Upper lobe of left lung (tissue), 6 donors: ENCODE measurements around the gene CSF1R. TPM values are rescaled to one million over a fixed set of nuclear protein-coding genes. Genes with fewer than 3 reads are reported as not detected.

ENCODE experiments used
- ATAC-seq, 2 donors: fragments of 200-7000 bp; cut with Tn5 transposase; one replicate each; pipeline ENCODE4 v1.9.1; 2022; ENCODE audit warnings: mild to moderate bottlenecking in 2 of 2, moderate library complexity in 2 of 2; ENCODE audit not compliant: low FRiP score in 2 of 2
- DNase-seq, 2 donors: peaks; one replicate each; pipeline ENCODE4 v3.0.0-alpha.2; 2019 to 2020
- H3K27ac ChIP-seq, 4 donors: fragments of 200-600 bp; sonication (generic); one replicate each; pipeline ENCODE4 v1.5.1; 2016 to 2019
- H3K27me3 ChIP-seq, 4 donors: fragments of 200-600 bp; sonication (generic); one replicate each; pipeline ENCODE4 v1.5.1; 2017 to 2019
- H3K36me3 ChIP-seq, 4 donors: fragments of 200-600 bp; sonication (generic); one replicate each; pipeline ENCODE4 v1.5.1; 2016 to 2019
- H3K4me1 ChIP-seq, 4 donors: fragments of 200-600 bp; sonication (generic); one replicate each; pipeline ENCODE4 v1.5.1; 2018 to 2019
- H3K4me3 ChIP-seq, 4 donors: fragments of 200-600 bp; sonication (generic); one replicate each; pipeline ENCODE4 v1.5.1; 2017 to 2019; ENCODE audit warnings: mild to moderate bottlenecking in 2 of 4, moderate library complexity in 1 of 4
- H3K9me3 ChIP-seq, 4 donors: fragments of 200-600 bp; sonication (generic); one replicate each; pipeline ENCODE4 v1.5.1; 2018 to 2019
- EP300 ChIP-seq, 4 donors: sonication (generic); formaldehyde crosslinking; IDR thresholded peaks; one replicate each; pipeline ENCODE4 v1.5.1; 2017; ENCODE audit warnings: antibody characterized with exemption in 4 of 4, control low read depth in 2 of 4
- POLR2A ChIP-seq, 4 donors: fragments of 450-650 bp; IDR thresholded peaks; one replicate each; pipeline ENCODE4 v1.5.1; 2016 to 2017; ENCODE audit warnings: antibody characterized with exemption in 4 of 4, mild to moderate bottlenecking in 2 of 4
- POLR2AphosphoS5 ChIP-seq, 2 donors: sonication (generic); formaldehyde crosslinking; IDR thresholded peaks; one replicate each; pipeline ENCODE4 v1.5.1; 2017; ENCODE audit warnings: antibody characterized with exemption in 2 of 2
- WGBS, 2 donors: methylation state at CpG; one replicate each; pipeline ENCODE4 v1.1.5; 2017 to 2018; 5-methylcytosine and 5-hydroxymethylcytosine counted together
- total RNA-seq, 6 donors: library from RNA; depleted of rRNA in 4 of 6; stranded (reverse); fragments of >200 nt in 4 of 6; gene quantifications; one replicate each; pipeline versions ENCODE4 v1.1.0 to v1.2.1, GENCODE V29; 2016 to 2021
- TF ChIP-seq, protein P1 (sequence below), 6 experiments: fragments of 450-650 bp in 4 of 6; fragments of 200-600 bp in 2 of 6; sonication (generic) in 2 of 6; IDR thresholded peaks; one replicate each; pipeline ENCODE4 v1.5.1; 2016 to 2019; ENCODE audit warnings: antibody characterized with exemption in 6 of 6
- donor health status: DM: no; HTN: no; CAD: no; lungs with moderate emphysema.
- donor health status: DM: no; HTN: yes; CAD: no; lungs with severe emphysema.

The CSF1R gene
- total RNA-seq, 6 donors from 2014 or later: 13.9 to 101 (median 57.9) TPM

DNA sequence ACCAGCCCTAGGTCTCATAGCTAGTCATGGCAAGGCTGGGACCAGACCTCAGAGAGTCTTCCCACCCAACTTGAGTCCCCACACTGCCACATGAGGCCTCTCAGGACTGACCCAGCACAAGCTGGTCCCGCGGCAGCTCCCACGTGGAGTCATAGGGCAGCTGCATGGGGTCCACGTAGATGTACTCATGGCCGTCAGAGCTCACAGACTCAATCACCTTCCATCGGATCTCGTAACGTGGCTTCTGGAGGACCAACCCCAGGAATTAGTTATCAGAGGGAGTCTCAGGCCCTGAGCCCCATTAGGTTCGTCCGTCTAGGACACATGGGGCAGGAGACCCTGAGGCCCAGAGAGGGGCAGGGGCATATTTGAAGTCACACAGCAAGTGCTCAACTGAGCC is 39.0 kb upstream of the CSF1R start:
- H3K36me3 ChIP-seq: peaks cover 0 to 50% (median 4%) of the 10 kb centered on the region in 4 donors
- H3K4me3 ChIP-seq: no peak overlapping the region
- H3K4me1 ChIP-seq: peaks cover 10 to 12% (median 12%) of the 10 kb centered on the region in 4 donors
- H3K9me3 ChIP-seq: no peaks in the 10 kb centered on the region
- H3K27me3 ChIP-seq: no peaks in the 10 kb centered on the region
- TF ChIP-seq EP300 (IDR thresholded peaks at IDR 0.05) (no peak), POLR2A (IDR thresholded peaks at IDR 0.05) (no peak), POLR2AphosphoS5 (IDR thresholded peaks at IDR 0.05) (no peak)
- TF ChIP-seq, protein P1, sequence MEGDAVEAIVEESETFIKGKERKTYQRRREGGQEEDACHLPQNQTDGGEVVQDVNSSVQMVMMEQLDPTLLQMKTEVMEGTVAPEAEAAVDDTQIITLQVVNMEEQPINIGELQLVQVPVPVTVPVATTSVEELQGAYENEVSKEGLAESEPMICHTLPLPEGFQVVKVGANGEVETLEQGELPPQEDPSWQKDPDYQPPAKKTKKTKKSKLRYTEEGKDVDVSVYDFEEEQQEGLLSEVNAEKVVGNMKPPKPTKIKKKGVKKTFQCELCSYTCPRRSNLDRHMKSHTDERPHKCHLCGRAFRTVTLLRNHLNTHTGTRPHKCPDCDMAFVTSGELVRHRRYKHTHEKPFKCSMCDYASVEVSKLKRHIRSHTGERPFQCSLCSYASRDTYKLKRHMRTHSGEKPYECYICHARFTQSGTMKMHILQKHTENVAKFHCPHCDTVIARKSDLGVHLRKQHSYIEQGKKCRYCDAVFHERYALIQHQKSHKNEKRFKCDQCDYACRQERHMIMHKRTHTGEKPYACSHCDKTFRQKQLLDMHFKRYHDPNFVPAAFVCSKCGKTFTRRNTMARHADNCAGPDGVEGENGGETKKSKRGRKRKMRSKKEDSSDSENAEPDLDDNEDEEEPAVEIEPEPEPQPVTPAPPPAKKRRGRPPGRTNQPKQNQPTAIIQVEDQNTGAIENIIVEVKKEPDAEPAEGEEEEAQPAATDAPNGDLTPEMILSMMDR (IDR thresholded peaks at IDR 0.05): no peak
- H3K27ac ChIP-seq: peak overlapping the region in 1 of 4 donors; percentile 14
- 88 to 100% methylated on average over 3 to 10 of the region's 10 CpGs for WGBS, 2 donors
- no peak for ATAC-seq
- DNase-seq: peak in 1 of 2 donors; percentile 48

DNA sequence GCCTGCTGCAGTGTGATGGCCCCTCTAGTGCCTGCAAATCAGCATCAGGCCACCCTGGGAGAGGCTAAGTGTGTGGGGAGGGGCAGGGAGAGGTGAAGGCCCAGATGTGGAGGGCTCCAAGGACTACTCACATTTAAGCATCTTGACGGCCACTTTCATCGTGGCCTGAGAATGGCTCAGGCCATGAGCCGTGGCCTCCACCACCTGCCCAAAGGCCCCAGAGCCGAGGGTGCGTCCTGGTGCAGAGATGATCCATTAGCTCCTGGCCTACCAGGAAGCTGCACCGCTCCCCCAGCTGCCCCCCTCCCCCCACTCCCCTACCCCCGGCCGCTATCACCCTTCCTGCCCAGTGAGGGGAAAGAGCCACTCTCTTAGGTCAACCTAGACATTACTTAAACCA is 38.2 kb upstream of the CSF1R start:
- Histone ChIP-seq H3K4me1 (peaks cover 3 to 6% (median 5%) of the 10 kb centered on the region in 4 donors), H3K9me3 (no peaks in the 10 kb centered on the region), H3K27me3 (no peaks in the 10 kb centered on the region), H3K27ac (no peak overlapping the region), H3K4me3 (no peak overlapping the region), H3K36me3 (peaks cover 0 to 51% (median 4%) of the 10 kb centered on the region in 4 donors)
- WGBS, 2 donors: 82 to 92% methylated on average over 3 to 8 of the region's 8 CpGs
- no peak for ATAC-seq
- DNase-seq: no peak
- TF ChIP-seq POLR2AphosphoS5 (IDR thresholded peaks at IDR 0.05): no peak
- TF ChIP-seq, protein P1 (IDR thresholded peaks at IDR 0.05): no peak
- TF ChIP-seq EP300 (IDR thresholded peaks at IDR 0.05): no peak
- TF ChIP-seq POLR2A (IDR thresholded peaks at IDR 0.05): no peak

DNA sequence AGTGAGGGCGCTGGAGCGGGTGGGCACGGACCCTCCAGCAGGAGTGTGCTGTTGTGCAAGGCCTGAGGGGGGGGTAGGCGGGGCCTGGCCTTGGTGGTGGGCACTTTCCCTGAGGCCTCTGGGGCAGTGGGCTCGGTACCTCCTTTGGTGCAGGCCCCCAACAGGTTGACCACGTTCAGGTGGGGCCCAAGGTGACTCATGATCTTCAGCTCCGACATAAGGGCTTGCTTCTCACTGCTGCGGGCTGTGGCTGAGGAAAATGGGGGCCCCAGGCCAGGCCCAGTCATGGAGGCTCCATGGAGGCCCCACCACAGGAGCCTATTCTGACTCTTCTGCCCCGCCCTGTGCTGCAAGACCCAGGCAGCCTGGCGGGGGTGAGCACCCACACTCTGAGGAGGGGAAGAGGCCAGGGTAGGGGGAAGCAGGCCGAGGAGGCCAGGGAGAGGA is 37.8 kb upstream of the CSF1R start:
- Histone ChIP-seq H3K36me3 (peaks cover 0 to 51% (median 4%) of the 10 kb centered on the region in 4 donors), H3K9me3 (no peaks in the 10 kb centered on the region), H3K4me1 (peaks cover 0 to 6% (median 3%) of the 10 kb centered on the region in 4 donors), H3K27me3 (no peaks in the 10 kb centered on the region), H3K27ac (peak overlapping the region in 1 of 4 donors; percentile 28), H3K4me3 (no peak overlapping the region)
- no peak for ATAC-seq
- TF ChIP-seq EP300 (IDR thresholded peaks at IDR 0.05) (no peak), POLR2AphosphoS5 (IDR thresholded peaks at IDR 0.05) (no peak), POLR2A (IDR thresholded peaks at IDR 0.05) (no peak)
- TF ChIP-seq, protein P1 (IDR thresholded peaks at IDR 0.05): no peak
- 81% methylated on average over 9 of the region's 11 CpGs; no CpG with 5 or more reads in 1 of the 2 donors for WGBS, 2 donors
- peak in 1 of 2 donors; percentile 64 for DNase-seq

DNA sequence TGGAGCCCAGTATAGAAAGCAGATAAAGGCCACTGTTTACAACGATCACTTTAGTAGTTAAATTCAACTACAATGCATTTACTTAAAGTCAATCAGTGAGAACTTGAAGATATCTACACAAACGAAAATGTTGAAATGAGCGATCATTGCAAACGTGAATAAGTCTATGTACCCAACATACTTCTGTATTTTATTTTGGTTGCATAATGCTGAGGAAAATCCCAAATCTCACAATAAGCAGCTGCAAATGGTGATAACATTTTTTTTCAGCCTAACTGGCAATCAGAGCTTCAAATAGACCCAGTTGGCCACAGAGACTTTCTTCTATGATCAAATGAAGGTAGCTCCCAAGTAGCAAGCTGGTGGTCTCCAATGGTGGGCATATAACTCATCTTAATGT is 37.2 kb upstream of the CSF1R start:
- peaks cover 0 to 6% (median 3%) of the 10 kb centered on the region in 4 donors for H3K4me1 ChIP-seq
- no peak overlapping the region for H3K4me3 ChIP-seq
- H3K36me3 ChIP-seq: peaks cover 0 to 53% (median 4%) of the 10 kb centered on the region in 4 donors
- no peak overlapping the region for H3K27ac ChIP-seq
- no peak for ATAC-seq
- no peaks in the 10 kb centered on the region for H3K27me3 ChIP-seq
- no peaks in the 10 kb centered on the region for H3K9me3 ChIP-seq
- TF ChIP-seq, protein P1 (IDR thresholded peaks at IDR 0.05): no peak
- TF ChIP-seq EP300 (IDR thresholded peaks at IDR 0.05) (no peak), POLR2A (IDR thresholded peaks at IDR 0.05) (no peak), POLR2AphosphoS5 (IDR thresholded peaks at IDR 0.05) (no peak)
- 51 to 55% methylated on average over 4 of the region's 4 CpGs for WGBS, 2 donors
- no peak for DNase-seq
